HL-60 (cell line): Measurements from ENCODE around the gene SHE.
A peak's percentile ranks its signal among the peaks of the same experiment; 100 is the strongest.

ENCODE experiments used
- DNase-seq, 2 experiments: peaks; one replicate each; pipeline ENCODE4 v3.0.0-alpha.2; 2010 to 2020; ENCODE audit warnings: low read depth in 1 of 2, low spot score in 1 of 2
- H3K27ac ChIP-seq: fragments of 250-450 bp; sonication (Bioruptor Pico); replicated peaks from 2 replicates; pipeline ENCODE4 v1.5.1; 2020; ENCODE audit warnings: mild to moderate bottlenecking, moderate library complexity
- H3K27me3 ChIP-seq: fragments of 250-450 bp; sonication (Bioruptor Pico); 2 replicates; pipeline ENCODE4 v1.5.1; 2021; ENCODE audit warnings: mild to moderate bottlenecking, moderate library complexity; ENCODE audit not compliant: insufficient read depth, poor library complexity, severe bottlenecking
- H3K4me3 ChIP-seq: replicated peaks from 2 replicates; pipeline ENCODE4 v1.5.1; 2011; ENCODE audit warnings: mild to moderate bottlenecking, control low read depth, low read length; ENCODE audit not compliant: insufficient read depth
- GABPA ChIP-seq: IDR thresholded peaks from 2 replicates; pipeline ENCODE4 v1.6.1; 2012; ENCODE audit warnings: low read depth
- POLR2AphosphoS5 ChIP-seq: IDR thresholded peaks from 2 replicates; pipeline ENCODE4 v1.6.1; 2012; ENCODE audit warnings: low read depth
- SPI1 ChIP-seq: IDR thresholded peaks from 2 replicates; pipeline ENCODE4 v1.6.1; 2012; ENCODE audit warnings: low read depth, mild to moderate bottlenecking, borderline replicate concordance
- TF ChIP-seq, protein P1 (sequence below): IDR thresholded peaks from one replicate; pipeline ENCODE4 v1.5.1; 2011; ENCODE audit warnings: low read length, control low read depth, inconsistent platforms; ENCODE audit not compliant: insufficient read depth
- TF ChIP-seq, protein P2 (sequence below): IDR thresholded peaks from 2 replicates; pipeline ENCODE4 v1.6.1; 2012; ENCODE audit warnings: low read depth; ENCODE audit not compliant: insufficient replicate concordance

Gene SHE

DNA sequence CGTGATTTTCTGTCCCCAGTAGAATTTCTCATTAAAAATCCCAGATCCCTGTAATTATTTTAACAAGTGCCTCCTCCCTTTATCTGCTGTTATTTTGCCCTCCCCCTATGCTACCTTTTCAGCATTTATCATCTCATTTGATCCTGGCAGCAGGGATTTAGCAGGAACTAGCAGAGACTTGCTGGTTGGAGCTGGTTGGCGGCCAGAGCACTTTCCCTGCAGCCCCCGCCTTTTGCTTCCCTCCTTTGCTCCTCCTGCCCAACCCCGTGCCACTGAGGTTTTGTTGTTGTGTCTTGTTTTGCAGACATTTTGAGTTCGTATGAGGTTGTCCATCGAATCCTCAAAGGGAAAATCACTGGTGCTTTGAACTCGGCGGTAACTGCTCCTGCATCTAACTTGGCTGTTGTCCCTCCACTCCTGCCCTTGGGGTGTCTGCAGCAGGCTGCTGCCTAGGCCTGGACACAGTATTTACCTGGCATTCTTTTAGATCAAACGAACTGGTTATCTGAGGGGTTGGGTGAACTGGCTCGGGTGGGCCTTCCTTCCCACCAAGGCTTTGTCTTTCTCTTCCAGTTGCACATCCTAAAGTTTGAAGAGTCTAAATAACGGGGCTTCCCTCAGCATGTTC lies 45.0 kb upstream of the SHE start:
- no peak overlapping the region for H3K4me3 ChIP-seq
- DNase-seq = no peak
- H3K27ac ChIP-seq = no peak overlapping the region

DNA sequence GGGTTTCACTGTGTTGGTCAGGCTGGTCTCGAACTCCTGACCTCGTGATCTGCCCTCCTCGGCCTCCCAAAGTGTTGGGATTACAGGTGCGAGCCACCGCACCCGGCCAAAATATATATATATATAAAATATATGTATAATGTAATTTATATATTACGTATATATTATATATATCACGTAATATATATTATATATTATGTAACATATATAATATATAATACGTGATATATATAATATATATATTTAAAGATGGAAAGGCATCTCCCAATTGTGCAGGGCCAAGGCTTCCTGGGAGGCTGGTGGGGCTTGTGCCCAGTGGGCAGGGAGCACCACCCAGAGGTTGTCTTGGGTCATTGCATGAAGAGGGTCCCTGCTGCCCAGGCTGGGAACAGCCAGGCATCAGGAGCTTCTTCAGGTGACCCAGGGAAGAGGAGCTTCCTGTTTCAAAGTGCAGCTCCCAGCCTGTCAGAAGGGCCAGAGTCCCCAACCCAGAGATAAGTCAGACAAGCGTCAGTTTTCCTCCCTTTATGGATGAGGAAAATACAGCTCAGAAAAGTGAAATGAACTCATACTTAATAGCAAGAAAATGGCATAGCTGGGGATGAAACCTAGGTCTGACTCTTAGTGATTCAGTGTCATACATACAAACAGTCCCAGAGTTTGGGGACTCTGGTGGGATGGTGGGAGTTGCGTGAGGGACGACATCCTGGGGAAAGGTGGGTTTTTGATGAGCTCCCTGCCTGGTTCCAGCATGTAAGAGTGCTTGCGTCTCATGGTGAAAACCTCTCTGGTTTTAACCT lies 44.3 kb upstream of the SHE start:
- Histone ChIP-seq H3K27me3 (peaks cover 2% of the 10 kb centered on the region), H3K27ac (no peak overlapping the region), H3K4me3 (no peak overlapping the region)
- peak; percentile 48 to 66 for DNase-seq
- TF ChIP-seq, protein P1, sequence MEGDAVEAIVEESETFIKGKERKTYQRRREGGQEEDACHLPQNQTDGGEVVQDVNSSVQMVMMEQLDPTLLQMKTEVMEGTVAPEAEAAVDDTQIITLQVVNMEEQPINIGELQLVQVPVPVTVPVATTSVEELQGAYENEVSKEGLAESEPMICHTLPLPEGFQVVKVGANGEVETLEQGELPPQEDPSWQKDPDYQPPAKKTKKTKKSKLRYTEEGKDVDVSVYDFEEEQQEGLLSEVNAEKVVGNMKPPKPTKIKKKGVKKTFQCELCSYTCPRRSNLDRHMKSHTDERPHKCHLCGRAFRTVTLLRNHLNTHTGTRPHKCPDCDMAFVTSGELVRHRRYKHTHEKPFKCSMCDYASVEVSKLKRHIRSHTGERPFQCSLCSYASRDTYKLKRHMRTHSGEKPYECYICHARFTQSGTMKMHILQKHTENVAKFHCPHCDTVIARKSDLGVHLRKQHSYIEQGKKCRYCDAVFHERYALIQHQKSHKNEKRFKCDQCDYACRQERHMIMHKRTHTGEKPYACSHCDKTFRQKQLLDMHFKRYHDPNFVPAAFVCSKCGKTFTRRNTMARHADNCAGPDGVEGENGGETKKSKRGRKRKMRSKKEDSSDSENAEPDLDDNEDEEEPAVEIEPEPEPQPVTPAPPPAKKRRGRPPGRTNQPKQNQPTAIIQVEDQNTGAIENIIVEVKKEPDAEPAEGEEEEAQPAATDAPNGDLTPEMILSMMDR = peak; percentile 61
- TF ChIP-seq GABPA = no peak

More for the DNA sequence above, 45.0 kb upstream of the SHE start:
- TF ChIP-seq, protein P2, sequence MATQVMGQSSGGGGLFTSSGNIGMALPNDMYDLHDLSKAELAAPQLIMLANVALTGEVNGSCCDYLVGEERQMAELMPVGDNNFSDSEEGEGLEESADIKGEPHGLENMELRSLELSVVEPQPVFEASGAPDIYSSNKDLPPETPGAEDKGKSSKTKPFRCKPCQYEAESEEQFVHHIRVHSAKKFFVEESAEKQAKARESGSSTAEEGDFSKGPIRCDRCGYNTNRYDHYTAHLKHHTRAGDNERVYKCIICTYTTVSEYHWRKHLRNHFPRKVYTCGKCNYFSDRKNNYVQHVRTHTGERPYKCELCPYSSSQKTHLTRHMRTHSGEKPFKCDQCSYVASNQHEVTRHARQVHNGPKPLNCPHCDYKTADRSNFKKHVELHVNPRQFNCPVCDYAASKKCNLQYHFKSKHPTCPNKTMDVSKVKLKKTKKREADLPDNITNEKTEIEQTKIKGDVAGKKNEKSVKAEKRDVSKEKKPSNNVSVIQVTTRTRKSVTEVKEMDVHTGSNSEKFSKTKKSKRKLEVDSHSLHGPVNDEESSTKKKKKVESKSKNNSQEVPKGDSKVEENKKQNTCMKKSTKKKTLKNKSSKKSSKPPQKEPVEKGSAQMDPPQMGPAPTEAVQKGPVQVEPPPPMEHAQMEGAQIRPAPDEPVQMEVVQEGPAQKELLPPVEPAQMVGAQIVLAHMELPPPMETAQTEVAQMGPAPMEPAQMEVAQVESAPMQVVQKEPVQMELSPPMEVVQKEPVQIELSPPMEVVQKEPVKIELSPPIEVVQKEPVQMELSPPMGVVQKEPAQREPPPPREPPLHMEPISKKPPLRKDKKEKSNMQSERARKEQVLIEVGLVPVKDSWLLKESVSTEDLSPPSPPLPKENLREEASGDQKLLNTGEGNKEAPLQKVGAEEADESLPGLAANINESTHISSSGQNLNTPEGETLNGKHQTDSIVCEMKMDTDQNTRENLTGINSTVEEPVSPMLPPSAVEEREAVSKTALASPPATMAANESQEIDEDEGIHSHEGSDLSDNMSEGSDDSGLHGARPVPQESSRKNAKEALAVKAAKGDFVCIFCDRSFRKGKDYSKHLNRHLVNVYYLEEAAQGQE = no peak
- TF ChIP-seq SPI1 (no peak), GABPA (no peak), POLR2AphosphoS5 (no peak)
- TF ChIP-seq, protein P1 = no peak
- peaks cover 2% of the 10 kb centered on the region for H3K27me3 ChIP-seq

DNA sequence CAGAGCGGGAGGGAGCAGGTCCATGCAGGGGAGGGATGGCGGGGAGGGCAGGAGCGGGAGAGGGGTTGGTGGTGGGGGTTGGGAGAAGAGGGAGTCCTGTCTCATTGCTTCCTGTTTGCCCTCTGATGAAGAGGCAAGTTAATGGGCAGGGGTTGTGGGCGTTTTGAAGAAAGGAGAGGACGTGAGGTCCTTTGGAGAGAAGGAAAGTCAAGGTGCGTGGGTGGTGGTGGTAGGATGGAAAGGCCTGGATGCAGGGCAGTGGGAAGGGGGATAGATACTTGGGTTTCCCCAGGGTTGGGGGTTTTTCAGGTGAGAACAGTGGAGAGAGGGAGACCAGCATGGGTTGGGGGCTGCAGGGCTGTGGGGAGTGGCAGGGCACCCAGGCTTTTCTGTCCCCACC lies 39.0 kb upstream of the SHE start:
- Histone ChIP-seq H3K27ac (no peak overlapping the region), H3K27me3 (peaks cover 4% of the 10 kb centered on the region), H3K4me3 (no peak overlapping the region)
- TF ChIP-seq POLR2AphosphoS5 = no peak
- no peak for TF ChIP-seq SPI1
- no peak for TF ChIP-seq GABPA
- TF ChIP-seq, protein P1 = no peak
- TF ChIP-seq, protein P2 = no peak
- no peak for DNase-seq
